ENCODE results near the gene DPYSL5. TPM values are rescaled to one million over a fixed set of nuclear protein-coding genes. Genes with fewer than 3 reads are reported as not detected.

Gene DPYSL5, protein sequence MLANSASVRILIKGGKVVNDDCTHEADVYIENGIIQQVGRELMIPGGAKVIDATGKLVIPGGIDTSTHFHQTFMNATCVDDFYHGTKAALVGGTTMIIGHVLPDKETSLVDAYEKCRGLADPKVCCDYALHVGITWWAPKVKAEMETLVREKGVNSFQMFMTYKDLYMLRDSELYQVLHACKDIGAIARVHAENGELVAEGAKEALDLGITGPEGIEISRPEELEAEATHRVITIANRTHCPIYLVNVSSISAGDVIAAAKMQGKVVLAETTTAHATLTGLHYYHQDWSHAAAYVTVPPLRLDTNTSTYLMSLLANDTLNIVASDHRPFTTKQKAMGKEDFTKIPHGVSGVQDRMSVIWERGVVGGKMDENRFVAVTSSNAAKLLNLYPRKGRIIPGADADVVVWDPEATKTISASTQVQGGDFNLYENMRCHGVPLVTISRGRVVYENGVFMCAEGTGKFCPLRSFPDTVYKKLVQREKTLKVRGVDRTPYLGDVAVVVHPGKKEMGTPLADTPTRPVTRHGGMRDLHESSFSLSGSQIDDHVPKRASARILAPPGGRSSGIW
- total RNA-seq (2013; cell fraction: nucleolus; rRNA removed) = not detected in 2 replicates
- total RNA-seq (2014; rRNA removed) = not detected in 2 replicates
- total RNA-seq (2014; rRNA removed; fragmentation: Illumina TruSeq; extraction: Trizol) = not detected in 2 replicates
- total RNA-seq (2021) = not detected in 2 replicates
- polyA plus RNA-seq (2011; ENCODE audit: low read depth) = not detected
- polyA plus RNA-seq (2011; rRNA removed) = not detected in 2 replicates
- polyA plus RNA-seq (2011; cell fraction: cytosol; rRNA removed) = 0.03 TPM in 1 of 2 replicates, not detected in the other
- not detected in 2 replicates for polyA plus RNA-seq (2011; cell fraction: nucleus; rRNA removed)
- polyA plus RNA-seq (2012) = not detected in 2 replicates
- not detected in 2 replicates for polyA plus RNA-seq (2014; fragmentation: Illumina TruSeq; extraction: Trizol)
- polyA plus RNA-seq (2014; fragmentation: Nextera tagmentation; extraction: Ambion mirVana) = not detected
- polyA plus RNA-seq (2014; rRNA removed) = not detected in 2 replicates
- polyA plus RNA-seq (2016; fragmentation: Nextera tagmentation; extraction: Ambion mirVana) = not detected
- polyA minus RNA-seq (2011; rRNA and poly(A)+ RNA removed) = 0.37 TPM in 1 of 2 replicates, not detected in the other
- not detected in 2 replicates for polyA minus RNA-seq (2011; cell fraction: cytosol; rRNA and poly(A)+ RNA removed)
- polyA minus RNA-seq (2011; cell fraction: nucleus; rRNA and poly(A)+ RNA removed) = not detected in 2 replicates
- Bru-seq, nascent RNA = percentile 10 among the genes with signal in this experiment
- BruChase-seq, experiment 1, labeled RNA remaining after a 6-hour chase = percentile 7 among the genes with signal in this experiment
- percentile 9 among the genes with signal in this experiment for BruChase-seq, experiment 2, labeled RNA remaining after a 2-hour chase
- long read RNA-seq, experiment 1 = 0 reads
- long read RNA-seq, experiment 2, partial matches to known transcripts = 0 of 1 reads
- long read RNA-seq, experiment 2, other reads (novel, unspliced or antisense) = 1 of 1 reads

DNA sequence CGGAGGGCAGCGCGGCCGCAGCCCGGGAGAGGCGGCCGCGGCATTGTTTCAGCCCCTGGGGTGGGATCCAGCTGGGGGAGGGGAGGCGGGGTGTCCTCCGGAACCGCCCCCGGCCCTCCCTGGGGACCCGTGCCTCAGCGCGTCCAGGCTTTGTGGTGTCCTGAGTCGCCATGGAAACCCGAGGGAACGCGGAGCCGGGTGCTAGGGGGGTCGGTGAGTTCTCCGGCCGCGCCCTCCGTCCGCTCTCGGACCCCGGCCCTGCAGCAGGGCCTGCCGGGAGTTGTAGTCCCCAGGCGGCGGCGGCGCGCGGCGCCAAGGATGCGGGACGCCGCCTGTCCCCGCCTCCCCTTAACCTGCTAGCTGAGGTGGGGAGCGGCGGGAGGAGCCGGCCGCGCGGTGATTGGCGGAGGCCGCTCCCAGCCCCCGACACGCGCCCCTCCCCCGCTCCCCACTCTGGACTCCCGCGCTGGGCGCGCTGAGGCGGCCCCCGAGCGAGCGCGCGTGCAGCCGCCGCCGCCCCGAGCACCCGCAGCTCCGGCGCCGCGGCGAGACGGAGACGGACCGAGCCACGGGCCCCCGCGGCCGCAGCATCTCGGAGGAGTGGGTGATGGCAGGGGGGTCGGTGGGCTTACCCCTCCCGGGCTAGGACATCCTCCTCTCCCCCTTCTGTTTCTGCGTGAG, at the start of gene DPYSL5:
Gene DPYSL5 (plus strand): TSS at position 478 of the 681 bp plus-strand sequence. CDS start 50,368 bp downstream, outside the sequence.
- ChIA-PET RAD21 (ENCODE audit: unreplicated experiment) (interaction anchor here (2.0 to 3.3 kb wide), 2 partner anchors 75 to 94 kb away, joined by 28 to 40 read pairs; no protein-coding TSS in a partner anchor), POLR2A (no interaction called here), CTCF (interaction anchor here (1.8 to 4.2 kb wide), 5 partner anchors 75 to 432 kb away, joined by 4 to 62 read pairs (median 16); no protein-coding TSS in a partner anchor), SMC1A (ENCODE audit: uncharacterized antibody, unreplicated experiment) (interaction anchor here (2.1 to 2.4 kb wide), 3 partner anchors 16 to 96 kb away, joined by 12 to 15 read pairs (median 14); no protein-coding TSS in a partner anchor)
- FAIRE-seq = no peak
- no peak; the same call in 2 of the 3 replicates for ATAC-seq
- peak; percentile 93 for TF ChIP-seq SUZ12 (IDR thresholded peaks at IDR 0.05; ENCODE audit: unreplicated experiment)
- peak; percentile 21 for TF ChIP-seq SIX5 (IDR thresholded peaks at IDR 0.05; ENCODE audit: low read depth, low read length, severe bottlenecking)
- TF ChIP-seq TCF3 (IDR thresholded peaks at IDR 0.05; ENCODE audit: borderline replicate concordance, insufficient read depth, low read depth, low read length) = no peak
- in situ Hi-C loops (cut with MboI) = no loop called here
- H3K9me3 ChIP-seq (replicated peaks; ENCODE audit: control insufficient read depth, insufficient read depth, low read length) = no peaks in the 10 kb centered on the region
- intact Hi-C loops (cut with micrococcal nuclease; ENCODE audit: unreplicated experiment) = loop anchor here (10.0 kb wide), 1 partner anchor 167 kb away; no protein-coding TSS in a partner anchor
- no peak within 1 kb of the TSS for H3K4me2 ChIP-seq (ENCODE audit: control insufficient read depth, insufficient read depth)
- H3K9ac ChIP-seq (ENCODE audit: control insufficient read depth, insufficient read depth, low read length) = no peak within 1 kb of the TSS
- no peaks in the 10 kb centered on the region for H4K20me1 ChIP-seq (ENCODE audit: control insufficient read depth, insufficient read depth)
- no peak within 1 kb of the TSS; the same call in 1 of the 2 replicates for H2AFZ ChIP-seq (ENCODE audit: control insufficient read depth, low read depth, low read length)
- no peak within 1 kb of the TSS for H3K27ac ChIP-seq (ENCODE audit: control insufficient read depth, insufficient read depth)
- no peak for DNase-seq (ENCODE audit: low read depth, low spot score)
- no peaks in the 10 kb centered on the region for H3K4me1 ChIP-seq (ENCODE audit: control insufficient read depth, insufficient read depth, low read length)
- 4% methylated on average over 25 of the region's 83 CpGs for WGBS (ENCODE audit: insufficient coverage, insufficient replicate concordance, low lambda C conversion rate, missing lambda C conversion rate)
- H3K4me3 ChIP-seq = no peak within 1 kb of the TSS
- peaks cover 18 to 27% of the 10 kb centered on the region in 2 experiments for H3K27me3 ChIP-seq (replicated peaks in 1 of 2; ENCODE audit: control insufficient read depth in 2 of 2, insufficient read depth in 2 of 2, low read length in 1 of 2)
- H3K36me3 ChIP-seq (ENCODE audit: control insufficient read depth in 2 of 2, insufficient read depth in 2 of 2, low read length in 1 of 2) = no peaks in the 10 kb centered on the region
- BruUV-seq (replicated peaks) = no TSS peak
- no peaks in the 10 kb centered on the region for H3K79me2 ChIP-seq (ENCODE audit: control insufficient read depth, insufficient read depth, low read length)

Data from GM12878 (cell line).